Lower lobe of right lung (tissue), 2 donors: ENCODE measurements around the gene SPARC. TPM values are rescaled to one million over a fixed set of nuclear protein-coding genes. Genes with fewer than 3 reads are reported as not detected.

Experiments used
- ATAC-seq, 2 donors: fragments of 200-7000 bp; cut with Tn5 transposase; one replicate each; pipeline ENCODE4 v1.9.1; 2020 to 2022; ENCODE audit warnings: mild to moderate bottlenecking in 2 of 2, moderate library complexity in 2 of 2
- DNase-seq: peaks from one replicate; pipeline ENCODE4 v3.0.0-alpha.2; 2020
- H3K27ac ChIP-seq: fragments of 200-600 bp; one replicate; pipeline ENCODE4 v1.8.0; 2022
- H3K27me3 ChIP-seq: fragments of 200-600 bp; one replicate; pipeline ENCODE4 v1.8.0; 2022; ENCODE audit warnings: low read depth
- H3K36me3 ChIP-seq: fragments of 200-600 bp; one replicate; pipeline ENCODE4 v1.8.0; 2022; ENCODE audit warnings: mild to moderate bottlenecking
- H3K4me1 ChIP-seq: fragments of 200-600 bp; one replicate; pipeline ENCODE4 v1.8.0; 2022
- H3K4me3 ChIP-seq: fragments of 200-600 bp; one replicate; pipeline ENCODE4 v1.8.0; 2022; ENCODE audit warnings: mild to moderate bottlenecking
- H3K9me3 ChIP-seq: fragments of 200-600 bp; one replicate; pipeline ENCODE4 v1.8.0; 2022
- intact Hi-C: fragments of 100-400 bp; cut with DNase I; formaldehyde crosslinking; loops from one replicate; pipeline ENCODE4 v1.11.0; 2022
- total RNA-seq: library from RNA; stranded (reverse); fragmentation: NEBNext Ultra II Directional; extraction: Animal tissue kit (Norgen Biotek cat#: 25700); gene quantifications from one replicate; pipeline ENCODE4 v1.2.1, GENCODE V29; 2021
- TF ChIP-seq, protein P1 (sequence below): fragments of 200-600 bp; IDR thresholded peaks from one replicate; pipeline ENCODE4 v1.8.0; 2022; ENCODE audit warnings: antibody characterized with exemption, mild to moderate bottlenecking
- donor health status: DM: no; HTN: yes; CAD: no; lungs with severe emphysema.

The SPARC gene
- total RNA-seq, 1 donor from 2014 or later, result 904 TPM

DNA sequence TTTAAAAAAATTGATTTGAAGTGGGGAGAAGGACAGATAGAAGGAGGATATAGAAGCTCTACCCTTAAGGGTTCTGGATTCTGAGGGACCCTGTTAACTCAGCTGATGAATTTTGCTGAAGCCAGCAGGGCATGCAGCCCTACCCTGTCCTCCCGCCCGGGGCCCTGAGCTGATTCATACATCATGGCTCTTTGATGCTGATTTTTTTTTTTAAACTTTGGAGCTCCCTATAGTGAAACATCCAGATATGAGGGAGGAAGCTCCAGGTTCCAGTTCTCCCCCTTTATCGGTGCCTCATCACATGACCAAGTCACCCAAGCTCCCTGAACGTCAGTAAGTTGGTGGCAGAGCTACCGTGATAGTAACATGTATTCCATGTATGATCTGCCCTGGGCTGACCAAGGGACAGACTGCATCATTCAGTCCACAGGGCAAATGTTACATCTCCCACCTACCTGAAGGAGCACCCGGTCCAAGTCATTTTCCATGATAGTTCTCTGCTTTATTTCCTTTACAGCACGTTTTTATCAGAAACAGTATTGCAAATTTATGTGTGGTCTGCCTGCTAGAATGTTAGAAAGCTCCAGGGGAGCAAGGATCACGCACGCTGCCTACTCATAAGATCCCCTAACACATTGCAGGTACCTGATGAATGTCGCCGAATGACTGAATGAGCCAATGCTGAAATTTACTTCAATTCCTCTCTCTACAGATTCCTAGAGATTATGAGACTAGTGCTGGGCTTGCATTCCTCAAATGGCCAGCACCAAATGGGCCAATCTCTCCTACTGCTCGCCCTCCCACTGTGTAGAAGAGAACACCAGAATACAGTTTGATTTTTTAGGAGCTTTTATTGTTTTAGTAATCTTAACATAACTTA, 25.9 kb downstream of the SPARC start:
- Histone ChIP-seq H3K27me3 (no peaks in the 10 kb centered on the region), H3K9me3 (no peaks in the 10 kb centered on the region), H3K36me3 (peaks cover 44% of the 10 kb centered on the region), H3K4me3 (no peak overlapping the region), H3K27ac (peak overlapping the region; percentile 54), H3K4me1 (peaks cover 43% of the 10 kb centered on the region)
- TF ChIP-seq, protein P1, sequence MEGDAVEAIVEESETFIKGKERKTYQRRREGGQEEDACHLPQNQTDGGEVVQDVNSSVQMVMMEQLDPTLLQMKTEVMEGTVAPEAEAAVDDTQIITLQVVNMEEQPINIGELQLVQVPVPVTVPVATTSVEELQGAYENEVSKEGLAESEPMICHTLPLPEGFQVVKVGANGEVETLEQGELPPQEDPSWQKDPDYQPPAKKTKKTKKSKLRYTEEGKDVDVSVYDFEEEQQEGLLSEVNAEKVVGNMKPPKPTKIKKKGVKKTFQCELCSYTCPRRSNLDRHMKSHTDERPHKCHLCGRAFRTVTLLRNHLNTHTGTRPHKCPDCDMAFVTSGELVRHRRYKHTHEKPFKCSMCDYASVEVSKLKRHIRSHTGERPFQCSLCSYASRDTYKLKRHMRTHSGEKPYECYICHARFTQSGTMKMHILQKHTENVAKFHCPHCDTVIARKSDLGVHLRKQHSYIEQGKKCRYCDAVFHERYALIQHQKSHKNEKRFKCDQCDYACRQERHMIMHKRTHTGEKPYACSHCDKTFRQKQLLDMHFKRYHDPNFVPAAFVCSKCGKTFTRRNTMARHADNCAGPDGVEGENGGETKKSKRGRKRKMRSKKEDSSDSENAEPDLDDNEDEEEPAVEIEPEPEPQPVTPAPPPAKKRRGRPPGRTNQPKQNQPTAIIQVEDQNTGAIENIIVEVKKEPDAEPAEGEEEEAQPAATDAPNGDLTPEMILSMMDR, result no peak
- DNase-seq (no peak), ATAC-seq (no peak)
- intact Hi-C loops, result no loop called here

DNA sequence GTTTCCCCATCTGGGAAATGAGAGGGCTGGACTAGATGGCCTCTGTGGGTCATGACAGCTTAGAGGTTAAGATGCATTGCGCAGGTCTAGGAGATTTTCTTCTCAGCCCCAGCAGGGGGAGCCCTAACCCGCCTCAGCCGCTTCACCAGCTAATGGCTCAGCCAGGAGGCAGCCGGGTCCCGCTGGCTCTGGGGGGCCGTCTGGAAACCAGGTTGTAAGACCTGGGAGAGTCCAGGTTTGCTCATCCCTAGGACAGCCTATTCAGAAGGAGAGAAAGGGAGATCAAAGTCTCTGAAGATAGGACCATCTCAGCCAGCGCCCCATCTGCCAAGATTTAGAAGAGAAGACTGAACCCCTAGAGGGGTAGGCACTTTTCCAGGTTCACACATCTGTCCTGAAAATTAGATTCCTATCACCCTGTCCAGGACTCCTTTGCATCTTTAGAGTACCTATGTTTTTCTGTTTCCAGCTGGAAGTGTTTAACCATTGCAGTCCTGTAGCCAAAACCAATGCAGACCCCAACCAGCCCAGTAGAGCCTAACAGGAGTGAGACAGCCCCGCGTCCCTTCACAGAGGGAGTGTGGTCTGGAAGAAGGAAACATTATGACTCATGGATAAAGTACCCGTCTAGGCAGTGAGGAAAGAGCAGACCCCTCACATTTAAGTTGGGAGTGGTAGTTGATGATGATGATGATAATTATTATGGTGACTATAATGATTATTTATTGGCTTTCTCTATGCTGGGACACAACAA, 27.5 kb downstream of the SPARC start:
- Histone ChIP-seq H3K4me1 (peaks cover 26% of the 10 kb centered on the region), H3K27ac (peak overlapping the region; percentile 21), H3K4me3 (no peak overlapping the region), H3K27me3 (no peaks in the 10 kb centered on the region), H3K36me3 (peaks cover 27% of the 10 kb centered on the region), H3K9me3 (no peaks in the 10 kb centered on the region)
- peak; percentile 80 for DNase-seq
- intact Hi-C loops, result loop anchor here (5.0 to 10.0 kb wide), 2 partner anchors 83 to 214 kb away; partner anchors contain the start of gene SLC36A1
- TF ChIP-seq, protein P1, result peak; percentile 91
- peak; percentile 93 for ATAC-seq

DNA sequence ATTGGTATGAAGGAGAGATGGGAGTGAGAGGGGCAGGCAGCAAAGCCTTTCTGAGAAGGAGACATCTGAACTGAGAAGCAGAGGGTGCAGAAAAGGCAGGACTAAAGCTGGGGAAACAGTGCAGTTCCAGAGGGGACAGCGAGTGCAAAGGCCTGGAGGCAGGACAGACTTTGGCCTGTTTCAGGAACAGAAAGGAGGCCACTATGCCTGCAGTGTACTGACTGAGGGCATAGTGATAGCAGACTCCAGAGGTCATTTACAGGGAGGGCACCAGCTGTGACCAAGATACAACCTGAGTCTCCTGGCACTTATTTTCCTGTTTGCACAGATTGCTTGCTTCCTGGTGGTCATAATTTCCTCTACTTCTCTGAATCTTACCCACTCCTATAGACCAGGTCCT, 29.6 kb downstream of the SPARC start:
- Histone ChIP-seq H3K4me1 (peaks cover 11% of the 10 kb centered on the region), H3K27me3 (no peaks in the 10 kb centered on the region), H3K27ac (no peak overlapping the region), H3K9me3 (no peaks in the 10 kb centered on the region), H3K36me3 (peaks cover 7% of the 10 kb centered on the region), H3K4me3 (no peak overlapping the region)
- DNase-seq (no peak), ATAC-seq (no peak)
- TF ChIP-seq, protein P1, result no peak
- intact Hi-C loops, result loop anchor here (5.0 to 10.0 kb wide), 2 partner anchors 85 to 212 kb away; partner anchors contain the start of gene SLC36A1

DNA sequence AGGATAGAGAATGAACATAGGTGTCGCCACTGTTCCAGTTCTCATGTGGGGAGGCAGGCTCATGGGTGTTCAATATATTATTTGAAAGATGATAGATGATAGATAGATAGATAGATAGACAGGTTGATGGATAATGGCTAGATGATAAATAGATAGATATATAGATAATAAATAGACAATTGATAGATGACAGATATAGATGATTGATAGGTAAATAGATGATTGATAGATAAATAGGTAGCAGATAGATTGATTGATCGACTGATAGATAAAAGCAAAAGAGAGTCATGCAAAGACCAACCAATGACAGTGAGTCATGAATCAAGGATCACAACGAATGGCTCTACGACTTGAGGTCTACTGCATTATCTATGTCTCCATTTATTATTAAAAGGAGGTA, 30.4 kb downstream of the SPARC start:
- intact Hi-C loops, result loop anchor here (5.0 to 10.0 kb wide), 2 partner anchors 86 to 212 kb away; partner anchors contain the start of gene SLC36A1
- no peak for ATAC-seq
- H3K27me3 ChIP-seq, result no peaks in the 10 kb centered on the region
- peaks cover 14% of the 10 kb centered on the region for H3K4me1 ChIP-seq
- H3K36me3 ChIP-seq, result no peaks in the 10 kb centered on the region
- TF ChIP-seq, protein P1, result no peak
- no peak for DNase-seq
- no peaks in the 10 kb centered on the region for H3K9me3 ChIP-seq
- no peak overlapping the region for H3K27ac ChIP-seq
- H3K4me3 ChIP-seq, result no peak overlapping the region

DNA sequence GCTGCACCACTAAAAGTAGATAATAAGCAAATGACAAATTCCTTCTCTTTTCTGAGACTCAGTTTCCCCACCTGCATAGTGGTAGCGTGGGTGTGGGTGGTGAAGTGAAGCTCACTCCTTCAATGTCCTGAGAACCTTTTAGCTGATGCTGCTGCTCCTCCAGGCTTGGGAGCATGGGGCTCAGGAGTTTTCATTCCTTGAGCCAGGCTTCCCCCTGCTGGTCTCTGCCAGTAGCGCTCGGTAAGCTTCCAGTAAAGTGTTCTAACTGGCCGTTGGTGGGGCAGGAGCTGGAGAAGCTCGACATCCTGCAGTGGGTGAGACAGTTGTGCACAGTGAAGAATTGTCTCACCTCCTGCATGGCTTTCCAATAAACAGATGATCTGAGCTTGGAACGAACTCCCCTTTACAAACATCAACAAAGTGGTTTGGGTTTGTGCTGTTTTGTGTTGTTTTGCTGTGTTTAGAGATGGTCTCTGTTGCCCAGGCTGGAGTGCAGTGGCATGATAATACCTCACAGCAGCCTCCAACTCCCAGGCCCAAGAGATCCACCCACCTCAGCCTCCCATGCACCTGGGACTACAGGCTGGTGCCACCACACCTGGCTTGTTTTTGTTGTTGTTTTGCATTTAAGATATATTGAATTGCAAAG, 34.6 kb downstream of the SPARC start:
- TF ChIP-seq, protein P1, result peak; percentile 88
- intact Hi-C loops, result loop anchor here (10.0 kb wide), 1 partner anchor 207 kb away; the partner anchor contains the start of gene SLC36A1
- Histone ChIP-seq H3K27ac (no peak overlapping the region), H3K4me3 (no peak overlapping the region), H3K36me3 (no peaks in the 10 kb centered on the region), H3K27me3 (no peaks in the 10 kb centered on the region), H3K9me3 (no peaks in the 10 kb centered on the region), H3K4me1 (peaks cover 3% of the 10 kb centered on the region)
- DNase-seq (peak; percentile 76), ATAC-seq (peak; percentile 91 to 92)
